Glutamatergic neuron (in vitro differentiated cells): ENCODE data around the gene ZBP1. TPM values are rescaled to one million over a fixed set of nuclear protein-coding genes. Genes with fewer than 3 reads are reported as not detected.

ENCODE experiments used
- DNase-seq: peaks from one replicate; pipeline ENCODE4 v3.0.0; 2022
- H3K27ac Mint-ChIP-seq: one replicate; pipeline ENCODE4 v1.8.0; 2020; ENCODE audit warnings: mild to moderate bottlenecking, mixed read lengths, inconsistent platforms; ENCODE audit not compliant: unreplicated experiment
- H3K27me3 Mint-ChIP-seq: one replicate; pipeline ENCODE4 v1.8.0; 2020; ENCODE audit warnings: mild to moderate bottlenecking, moderate library complexity, mixed read lengths, inconsistent platforms; ENCODE audit not compliant: unreplicated experiment
- H3K36me3 Mint-ChIP-seq: one replicate; pipeline ENCODE4 v1.8.0; 2020; ENCODE audit warnings: mild to moderate bottlenecking, mixed read lengths, inconsistent platforms; ENCODE audit not compliant: unreplicated experiment
- H3K4me1 Mint-ChIP-seq: one replicate; pipeline ENCODE4 v1.8.0; 2020; ENCODE audit warnings: mild to moderate bottlenecking, low read depth, mixed read lengths, inconsistent platforms; ENCODE audit not compliant: unreplicated experiment
- H3K4me3 Mint-ChIP-seq: one replicate; pipeline ENCODE4 v1.8.0; 2020; ENCODE audit warnings: mild to moderate bottlenecking, mixed read lengths, inconsistent platforms; ENCODE audit not compliant: unreplicated experiment
- H3K9me3 Mint-ChIP-seq: one replicate; pipeline ENCODE4 v1.8.0; 2020; ENCODE audit warnings: mild to moderate bottlenecking, moderate library complexity, mixed read lengths, inconsistent platforms; ENCODE audit not compliant: unreplicated experiment
- CTCF ChIP-seq: fragments of 200-600 bp; sonication (generic); IDR thresholded peaks from one replicate; pipeline ENCODE4 v1.5.0; 2021; ENCODE audit not compliant: partially characterized antibody, unreplicated experiment
- long read RNA-seq: library from polyadenylated mRNA; unstranded; transcript quantifications from one replicate; pipeline ENCODE4 v2.0.0, GENCODE V29; 2020; ENCODE audit not compliant: unreplicated experiment
- total RNA-seq: library from RNA; stranded (reverse); fragmentation: NEBNext Ultra II Directional; extraction: Animal tissue kit (Norgen Biotek cat#: 25700); gene quantifications from one replicate; pipeline ENCODE4 v1.2.1, GENCODE V29; 2021; ENCODE audit not compliant: unreplicated experiment

The ZBP1 gene
- not detected for total RNA-seq
- long read RNA-seq: 0 reads

GRCh38 chr20:57620274-57620990 lies at the start of gene ZBP1:
Gene ZBP1, minus strand, starts transcription at chr20:57620426. Its CDS starts 131 bp downstream, at chr20:57620295.
- TF ChIP-seq CTCF: no peak
- Mint-ChIP-seq H3K27ac (no peak within 1 kb of the TSS), H3K9me3 (no peaks in the 10 kb centered on the region), H3K4me1 (no peaks in the 10 kb centered on the region), H3K4me3 (no peak within 1 kb of the TSS), H3K27me3 (peaks cover 7% of the 10 kb centered on the region), H3K36me3 (no peaks in the 10 kb centered on the region)
- no peak for DNase-seq

- Mint-ChIP-seq H3K27ac (no peak overlapping the region), H3K9me3 (no peaks in the 10 kb centered on the region), H3K4me1 (peaks cover 33% of the 10 kb centered on the region), H3K27me3 (no peaks in the 10 kb centered on the region), H3K4me3 (no peak overlapping the region), H3K36me3 (no peaks in the 10 kb centered on the region)
- no peak for DNase-seq
- TF ChIP-seq CTCF: no peak
These were observed 49.4 kb upstream of the ZBP1 start for GRCh38 chr20:57669632-57670031.

- Mint-ChIP-seq H3K27me3 (peaks cover 2% of the 10 kb centered on the region), H3K4me3 (no peak overlapping the region), H3K27ac (peak overlapping the region; percentile 19), H3K4me1 (peaks cover 23% of the 10 kb centered on the region), H3K9me3 (no peaks in the 10 kb centered on the region), H3K36me3 (no peaks in the 10 kb centered on the region)
- DNase-seq: no peak
- no peak for TF ChIP-seq CTCF
These were observed 47.9 kb upstream of the ZBP1 start for GRCh38 chr20:57667924-57668782.

GRCh38 chr20:57667388-57667787 lies 47.2 kb upstream of the ZBP1 start:
- peaks cover 2% of the 10 kb centered on the region for H3K27me3 Mint-ChIP-seq
- H3K4me1 Mint-ChIP-seq: peaks cover 20% of the 10 kb centered on the region
- no peak overlapping the region for H3K4me3 Mint-ChIP-seq
- no peak overlapping the region for H3K27ac Mint-ChIP-seq
- H3K36me3 Mint-ChIP-seq: no peaks in the 10 kb centered on the region
- peaks cover 2% of the 10 kb centered on the region for H3K9me3 Mint-ChIP-seq
- TF ChIP-seq CTCF: no peak
- DNase-seq: no peak

GRCh38 chr20:57666834-57667157 lies 46.6 kb upstream of the ZBP1 start:
- H3K4me1 Mint-ChIP-seq: peaks cover 15% of the 10 kb centered on the region
- no peak overlapping the region for H3K27ac Mint-ChIP-seq

More at GRCh38 chr20:57666834-57667157, 46.6 kb upstream of the ZBP1 start:
- Mint-ChIP-seq H3K9me3 (peaks cover 2% of the 10 kb centered on the region), H3K4me3 (no peak overlapping the region), H3K36me3 (no peaks in the 10 kb centered on the region), H3K27me3 (peaks cover 2% of the 10 kb centered on the region)
- no peak for DNase-seq
- no peak for TF ChIP-seq CTCF
